LNCAP (cell line): ENCODE measurements around the gene FBXL17.

Experiments used
- CTCF ChIP-seq: fragments of 450-650 bp; IDR thresholded peaks from 2 replicates; pipeline ENCODE4 v1.5.1; 2017; ENCODE audit warnings: mild to moderate bottlenecking

The FBXL17 gene

DNA sequence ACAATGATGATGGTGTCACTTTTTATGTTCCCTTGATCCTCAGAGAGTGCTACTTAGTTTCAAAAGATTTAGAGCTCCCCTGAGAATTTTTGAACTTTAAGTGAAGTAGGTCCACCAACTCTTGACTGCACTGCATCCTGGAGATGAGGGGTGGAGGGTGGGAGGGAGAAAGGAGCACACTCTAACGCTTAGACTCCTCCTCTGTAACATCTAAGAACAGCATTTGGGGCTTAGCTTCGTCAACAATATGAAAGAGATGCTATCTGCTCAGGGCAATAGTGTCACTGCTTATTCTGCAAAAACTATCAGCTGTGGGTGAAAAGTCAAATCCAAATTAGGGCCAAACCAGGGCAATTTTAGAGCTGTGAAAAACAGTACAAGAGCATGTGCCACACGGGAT lies 468.4 kb downstream of the FBXL17 start:
- TF ChIP-seq CTCF = no peak

DNA sequence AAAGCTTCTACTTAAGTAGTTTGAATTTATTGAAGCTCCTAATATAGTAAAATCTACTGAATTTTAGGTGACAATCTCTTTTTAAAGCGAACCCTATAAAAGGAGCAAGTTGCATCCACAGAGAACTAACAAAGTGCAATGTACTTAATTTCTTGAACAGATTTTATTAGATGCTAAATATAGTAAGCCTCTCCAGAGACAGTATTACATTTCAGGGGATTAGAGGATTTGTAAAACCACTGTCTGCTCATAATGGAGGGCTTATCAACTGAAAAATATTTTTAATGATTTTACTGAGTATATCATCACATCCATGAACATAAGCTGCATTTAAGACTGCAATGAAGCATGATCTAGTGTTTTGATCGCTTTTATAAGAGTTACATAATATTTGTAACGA lies 481.2 kb downstream of the FBXL17 start:
- TF ChIP-seq CTCF = no peak

DNA sequence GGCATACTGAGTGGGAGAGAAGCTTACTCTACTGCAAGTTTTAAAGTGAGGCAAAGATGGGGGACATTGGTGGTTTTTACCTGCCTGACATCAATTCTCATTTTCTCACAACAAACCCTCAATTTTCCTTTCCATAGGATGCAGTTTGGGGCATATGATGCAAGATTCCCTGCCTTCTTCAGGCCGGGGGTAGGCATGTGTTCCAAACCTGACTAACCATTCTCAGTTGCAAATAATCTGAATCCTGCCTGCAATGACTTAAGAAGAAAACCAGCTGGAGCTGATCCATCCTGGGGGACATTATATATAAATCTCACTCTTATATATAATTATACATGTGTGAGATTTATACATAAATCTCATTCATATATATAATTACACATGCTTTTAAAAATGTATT lies 487.5 kb downstream of the FBXL17 start:
- no peak for TF ChIP-seq CTCF

DNA sequence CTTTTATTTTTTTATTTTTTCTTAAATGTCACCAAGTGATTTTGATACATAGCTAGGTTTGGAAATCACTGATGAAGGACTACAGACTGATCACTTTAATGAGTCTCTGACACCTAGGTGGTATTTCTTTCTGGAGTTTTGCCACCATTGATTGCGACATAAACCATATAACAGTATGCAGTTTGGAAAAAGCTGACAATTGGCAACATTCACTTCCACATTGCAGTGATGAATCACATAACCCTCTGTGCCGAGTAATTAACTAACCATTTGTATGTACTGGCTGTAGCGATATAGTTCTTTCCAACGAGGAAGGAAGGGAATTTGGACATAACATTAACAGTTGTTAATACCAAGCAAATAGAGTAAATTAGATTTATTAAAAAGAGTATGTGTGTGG lies 488.3 kb downstream of the FBXL17 start:
- no peak for TF ChIP-seq CTCF

DNA sequence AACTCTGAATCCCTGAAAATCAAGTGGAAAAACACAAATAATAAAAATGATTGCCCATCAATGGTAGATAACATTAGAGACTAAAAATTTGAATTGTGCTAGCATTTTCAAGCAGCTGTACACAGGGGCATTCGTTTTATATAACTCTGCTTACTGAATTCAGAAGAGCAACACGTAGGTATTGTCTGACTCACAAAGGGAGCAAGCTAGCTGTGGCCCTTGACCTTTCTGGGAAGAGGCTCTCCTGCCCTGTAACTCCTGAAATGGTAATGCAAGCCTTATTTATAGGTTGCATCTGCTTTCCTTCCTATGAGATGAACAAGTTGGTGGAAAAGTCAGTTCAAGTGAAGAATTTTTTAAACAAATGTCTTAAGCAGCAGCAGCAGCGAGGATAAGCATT lies 492.5 kb downstream of the FBXL17 start:
- TF ChIP-seq CTCF = no peak

DNA sequence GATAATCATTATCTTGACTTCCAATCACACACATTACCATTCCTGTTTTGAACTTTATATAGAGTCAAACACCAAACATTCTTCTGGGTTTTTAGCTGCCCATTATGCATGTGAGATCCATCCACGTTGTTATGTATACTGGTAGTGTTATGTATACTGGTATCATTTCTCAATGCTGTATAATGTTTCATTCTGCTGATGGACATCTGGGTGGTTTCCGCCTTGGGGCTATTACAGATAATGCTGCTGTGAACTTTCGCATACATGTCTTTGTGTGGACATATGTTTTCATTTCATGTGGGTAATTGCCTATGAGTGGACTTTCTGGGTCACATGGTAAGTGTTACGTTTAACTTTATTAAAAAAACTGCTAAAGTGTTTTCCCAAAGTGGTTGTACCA lies 493.4 kb downstream of the FBXL17 start:
- TF ChIP-seq CTCF = no peak

DNA sequence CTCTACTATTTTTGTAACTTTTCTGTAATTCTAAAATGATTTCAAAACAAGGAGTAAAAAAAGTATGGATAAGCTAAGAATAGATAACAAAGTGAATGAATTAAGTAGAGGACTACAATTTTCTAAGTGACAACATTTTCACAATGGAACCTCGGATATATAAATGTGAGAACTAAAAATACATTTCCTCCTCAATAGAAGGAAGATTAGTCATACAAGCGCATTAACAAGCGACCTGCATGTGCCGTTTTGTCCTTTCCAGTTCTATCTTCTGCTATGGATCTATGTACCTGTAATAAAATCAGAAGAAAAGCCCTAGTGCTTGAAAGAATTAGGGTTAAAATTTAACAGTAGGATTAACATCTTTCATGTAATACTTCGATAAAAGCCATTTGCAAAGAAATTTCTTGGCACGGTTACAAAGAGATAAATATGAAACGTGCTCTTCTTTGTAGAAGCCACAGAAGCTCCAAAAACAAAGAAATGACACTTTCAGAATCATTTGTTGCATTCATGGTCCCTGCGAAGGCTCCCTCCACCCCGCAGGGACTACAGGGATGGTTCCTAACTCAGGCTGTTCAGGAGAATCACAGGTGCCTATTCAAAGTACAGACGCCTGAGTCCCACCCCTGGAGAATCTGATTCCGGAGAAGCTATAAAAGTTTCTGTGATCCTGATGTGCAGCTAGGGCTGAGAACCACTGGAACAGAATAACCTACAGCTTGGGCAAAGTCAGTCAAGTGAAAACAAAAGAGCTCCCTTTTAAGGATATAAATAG lies 494.5 kb downstream of the FBXL17 start:
- TF ChIP-seq CTCF = no peak

- no peak for TF ChIP-seq CTCF
Measured at GRCh38 chr5:107885601-107886000, 496.3 kb downstream of the FBXL17 start.
